ENCODE results near the gene CCDC54.
"Not testable (repeated sequence)": the region's sequence is repeated elsewhere in the genome, so short reads cannot be mapped to it uniquely, and the experiment has no call there.

The CCDC54 gene

DNA sequence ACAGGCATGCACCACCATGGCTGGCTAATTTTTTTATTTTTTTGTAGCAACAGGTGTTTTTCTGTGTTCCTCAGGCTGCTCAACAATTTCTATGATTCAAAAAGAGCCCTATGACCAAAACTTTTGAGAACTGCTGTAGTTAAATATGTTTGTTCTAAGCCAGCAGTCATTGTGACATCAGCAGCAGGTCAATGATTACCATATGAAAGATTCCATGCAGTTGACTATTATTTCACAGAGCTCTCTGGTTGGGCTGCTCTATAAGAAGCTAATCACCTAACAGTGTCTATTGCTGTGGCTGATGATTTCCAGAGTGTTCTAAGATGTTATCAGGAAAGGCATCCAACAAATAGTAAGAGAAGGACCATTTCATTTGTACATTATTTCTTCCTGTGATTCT lies at the start of gene CCDC54:
TSS of gene CCDC54 (plus strand) at position 289 of the 400 bp plus-strand sequence. CDS start 149 bp downstream, outside the sequence.
- no peak for DNase-seq

DNA sequence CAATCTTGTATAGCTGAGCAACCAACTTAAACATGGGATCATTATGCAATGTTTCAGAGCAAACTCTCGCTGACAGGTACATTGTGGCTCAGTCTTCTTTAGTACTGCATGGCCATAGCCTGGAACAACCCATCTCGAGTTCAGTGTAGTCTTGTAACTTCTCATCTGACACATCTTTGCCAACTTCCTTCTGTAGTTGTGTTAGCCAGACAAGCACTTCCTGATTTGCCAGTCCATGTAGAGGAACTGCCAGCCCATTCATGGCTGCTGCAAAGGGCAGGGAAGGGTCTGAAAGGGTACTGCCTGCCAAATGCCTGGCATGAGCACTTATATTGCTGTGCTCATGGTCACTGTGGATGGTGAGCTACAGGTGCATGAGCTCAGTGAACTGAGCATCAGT lies 49.2 kb upstream of the CCDC54 start:
- no peak for DNase-seq

DNA sequence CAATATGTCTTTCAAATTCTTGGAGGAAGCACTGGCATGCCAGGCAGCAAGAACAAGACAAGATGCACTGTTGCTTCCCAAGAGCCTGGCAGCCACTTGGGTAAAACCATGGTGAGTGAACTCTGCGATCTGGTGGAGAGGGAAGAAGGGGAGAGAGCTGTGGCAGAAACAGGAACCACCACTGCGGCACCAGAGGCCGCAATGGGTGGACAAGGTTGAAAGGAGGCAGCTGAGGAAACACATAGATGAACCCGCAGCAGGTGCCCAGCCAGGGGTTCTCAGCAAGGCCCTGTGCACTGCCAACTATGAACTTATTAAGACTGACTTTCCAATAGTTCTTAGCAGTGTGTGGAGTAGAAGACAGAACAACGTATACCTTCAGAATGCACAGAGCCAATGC lies 48.2 kb upstream of the CCDC54 start:
- no peak for DNase-seq

DNA sequence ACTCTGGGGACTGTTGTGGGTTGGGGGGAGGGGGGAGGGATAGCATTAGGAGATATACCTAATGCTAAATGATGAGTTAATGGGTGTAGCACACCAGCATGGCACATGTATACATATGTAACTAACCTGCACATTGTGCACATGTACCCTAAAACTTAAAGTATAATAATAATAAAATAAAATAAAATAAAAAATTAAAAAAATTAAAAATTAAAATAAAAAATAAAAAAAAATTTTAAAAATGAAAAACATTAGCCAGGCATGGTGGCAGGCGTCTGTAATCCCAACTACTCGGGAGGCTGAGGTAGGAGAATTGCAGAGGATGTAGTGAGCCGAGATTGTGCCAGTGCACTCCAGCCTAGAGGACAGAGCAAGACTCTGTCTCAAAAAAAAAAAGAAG lies 37.5 kb upstream of the CCDC54 start:
- DNase-seq, result not testable (repeated sequence)

DNA sequence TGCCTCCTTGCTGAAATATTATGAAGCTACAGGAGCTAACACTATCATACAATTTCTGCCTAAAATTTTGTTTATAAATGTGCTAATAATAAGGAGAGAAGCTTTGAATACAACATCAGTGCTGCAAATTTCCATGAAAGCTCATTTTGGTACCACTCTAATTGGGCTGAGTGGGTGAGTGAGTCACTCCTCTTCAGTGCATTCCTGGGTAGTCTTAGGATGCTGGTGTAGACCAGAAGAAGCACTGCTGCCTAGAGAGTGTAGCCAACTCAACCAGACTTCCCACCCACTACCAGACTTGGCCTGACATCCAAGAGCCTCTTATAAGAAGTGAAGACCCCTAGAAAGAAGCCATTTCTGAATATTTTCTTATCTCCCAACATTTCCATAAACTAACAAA lies 32.5 kb upstream of the CCDC54 start:
- no peak for DNase-seq

DNA sequence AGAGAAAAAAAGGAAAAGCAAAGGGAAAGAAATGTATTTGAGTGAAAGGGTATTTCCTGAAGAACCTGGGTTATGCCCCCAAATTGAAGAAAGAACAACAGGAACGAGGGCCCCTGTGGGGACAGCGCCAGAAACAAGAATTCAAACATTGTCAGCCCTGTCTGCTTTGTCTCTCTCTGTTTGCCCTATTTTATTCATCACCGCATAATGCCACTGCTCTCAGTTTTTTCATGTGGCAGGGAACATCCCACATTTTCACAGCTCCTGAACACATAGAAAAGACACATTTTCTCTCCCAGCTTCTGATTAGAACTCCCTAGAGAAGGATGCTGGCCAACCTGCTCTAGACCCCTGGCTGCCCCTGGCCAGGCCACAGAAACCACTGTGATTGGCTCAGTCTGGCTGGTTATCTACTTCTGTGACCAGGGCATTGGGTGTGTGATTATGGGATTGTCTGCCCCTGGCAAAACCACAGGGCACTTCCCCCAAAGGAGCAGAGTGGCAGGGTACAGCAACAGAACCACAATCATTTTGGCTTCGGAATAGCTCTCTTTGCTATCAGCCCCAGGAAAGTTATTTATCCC lies 31.3 kb upstream of the CCDC54 start:
- no peak for DNase-seq

DNA sequence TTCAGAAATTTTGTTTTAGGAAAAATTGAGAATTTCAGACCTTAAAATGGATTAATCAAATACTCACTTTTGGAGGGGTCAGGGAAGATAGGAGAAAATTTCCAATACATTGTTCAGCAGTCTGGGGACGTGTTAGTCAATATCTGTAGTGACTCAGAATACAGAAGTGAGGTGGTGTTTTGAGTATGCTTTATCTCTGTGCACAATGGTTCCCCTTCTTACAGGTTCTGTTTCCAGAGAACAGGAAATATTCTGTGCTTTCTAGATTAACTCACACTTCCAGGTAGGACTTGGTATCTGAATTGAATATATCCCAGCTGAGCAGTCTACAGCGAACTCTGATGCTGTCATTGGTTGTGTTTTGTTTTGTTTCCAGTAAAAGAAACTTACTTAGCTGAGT lies 30.7 kb upstream of the CCDC54 start:
- DNase-seq, result no peak

DNA sequence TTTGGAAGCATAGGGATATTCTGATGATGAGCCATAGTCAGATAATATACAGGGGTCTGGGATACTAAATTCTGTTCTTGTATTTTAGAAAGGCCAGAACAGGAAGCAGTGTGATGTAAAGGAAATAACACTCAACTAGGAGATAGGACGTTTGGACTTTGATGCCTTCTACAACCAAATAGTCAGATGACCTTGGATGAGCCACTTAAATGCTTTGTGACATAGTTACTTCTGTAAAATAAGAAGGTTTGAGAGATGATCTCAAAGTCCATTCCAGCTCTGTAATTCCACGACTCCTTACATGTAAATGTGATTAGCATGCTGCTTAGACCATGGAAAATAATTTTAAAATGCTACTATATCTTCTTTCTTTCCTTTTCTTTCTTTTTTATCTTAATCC lies 29.5 kb upstream of the CCDC54 start:
- DNase-seq, result no peak

DNA sequence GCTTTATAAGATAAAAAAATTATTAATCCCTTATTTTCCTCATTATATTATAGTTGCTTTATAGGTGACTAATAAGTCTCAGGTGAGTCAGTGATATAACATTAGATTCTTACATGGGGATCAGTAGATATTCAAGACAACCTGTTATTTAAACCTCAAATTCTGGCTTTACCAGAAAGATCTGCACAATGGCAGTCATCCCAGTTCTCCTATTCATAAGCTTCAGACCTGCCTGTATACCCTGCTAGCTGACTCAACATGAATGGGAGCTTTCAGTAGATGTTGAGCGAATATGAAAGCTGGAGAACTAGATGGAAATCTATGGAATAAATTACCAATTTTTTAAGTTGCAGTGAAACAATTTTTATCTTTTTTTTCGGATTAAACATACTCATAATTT lies 20.5 kb upstream of the CCDC54 start:
- DNase-seq, result no peak

DNA sequence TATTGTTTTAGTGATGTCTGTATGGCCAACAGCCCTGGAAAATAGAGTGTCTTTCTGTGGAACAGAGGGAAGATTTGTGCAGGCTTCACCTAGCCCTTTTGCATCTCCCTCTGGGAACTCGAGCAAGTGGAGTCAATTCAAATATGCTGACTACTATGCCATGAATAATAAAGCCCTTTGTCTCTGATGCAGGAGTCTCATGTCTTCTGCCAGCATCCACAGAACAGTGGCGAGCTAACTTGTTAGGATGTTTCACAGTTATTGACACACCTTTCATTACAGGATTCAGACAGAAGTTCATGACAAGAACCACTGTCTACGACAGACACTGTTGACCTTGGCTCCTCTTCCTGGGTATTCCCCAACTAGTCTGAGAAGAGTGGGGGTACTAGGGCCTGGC lies 15.6 kb upstream of the CCDC54 start:
- no peak for DNase-seq

DNA sequence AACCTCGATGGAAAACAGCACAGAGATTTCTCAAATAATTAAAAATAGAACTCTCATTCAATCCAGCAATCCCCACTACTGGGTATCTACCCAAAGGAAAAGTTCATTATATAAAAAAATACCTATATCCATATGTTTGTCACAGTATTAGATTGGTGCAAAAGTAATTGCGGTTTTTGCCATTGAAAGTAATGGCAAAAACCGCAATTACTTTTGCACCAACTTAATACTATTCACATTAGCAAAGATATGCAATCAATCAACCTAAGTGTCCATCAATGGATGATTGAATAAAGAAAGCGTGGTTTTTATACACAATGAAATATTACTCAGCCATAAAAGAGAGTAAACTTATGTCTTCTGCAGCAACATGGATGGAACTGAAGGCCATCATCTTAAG lies 12.2 kb upstream of the CCDC54 start:
- DNase-seq, result no peak

DNA sequence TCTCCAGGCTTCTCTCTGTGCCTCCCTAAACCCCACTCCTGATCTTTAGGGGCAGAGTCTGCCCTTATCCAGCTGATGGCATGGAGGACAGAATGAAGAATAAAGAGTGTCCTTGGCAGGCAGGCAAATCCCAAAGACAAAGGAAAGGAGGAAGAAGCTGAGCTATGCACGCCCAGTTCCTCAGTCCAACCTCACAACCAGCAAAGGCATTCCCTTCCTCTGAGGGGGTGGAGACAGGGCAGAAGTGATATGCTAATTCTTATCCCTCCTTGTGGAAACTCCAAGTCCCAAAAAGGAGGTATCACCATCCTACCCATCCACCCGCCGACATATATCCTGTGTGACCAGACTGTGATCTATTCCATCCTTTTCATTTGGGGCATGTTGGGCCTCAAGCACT lies 10.5 kb upstream of the CCDC54 start:
- no peak for DNase-seq

DNA sequence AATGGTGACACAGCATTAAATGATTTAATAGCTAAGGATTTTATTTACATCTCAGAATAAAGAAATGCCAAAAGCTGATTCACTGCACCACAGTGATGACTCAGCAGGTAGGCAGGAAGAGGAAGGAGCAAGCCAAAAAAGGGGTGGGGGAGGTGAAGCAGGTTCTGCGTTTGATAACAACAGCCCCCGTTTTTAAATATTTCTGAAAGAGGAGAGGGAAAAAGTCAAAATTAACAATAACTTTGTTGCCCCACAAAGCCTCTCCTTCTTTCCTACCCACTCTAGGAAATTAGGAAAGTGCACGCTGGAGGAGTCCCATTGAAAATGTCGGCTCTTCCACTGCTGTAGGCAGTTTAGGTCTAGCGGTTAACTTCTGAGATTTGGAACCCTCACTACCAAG lies 9.9 kb upstream of the CCDC54 start:
- DNase-seq, result no peak

DNA sequence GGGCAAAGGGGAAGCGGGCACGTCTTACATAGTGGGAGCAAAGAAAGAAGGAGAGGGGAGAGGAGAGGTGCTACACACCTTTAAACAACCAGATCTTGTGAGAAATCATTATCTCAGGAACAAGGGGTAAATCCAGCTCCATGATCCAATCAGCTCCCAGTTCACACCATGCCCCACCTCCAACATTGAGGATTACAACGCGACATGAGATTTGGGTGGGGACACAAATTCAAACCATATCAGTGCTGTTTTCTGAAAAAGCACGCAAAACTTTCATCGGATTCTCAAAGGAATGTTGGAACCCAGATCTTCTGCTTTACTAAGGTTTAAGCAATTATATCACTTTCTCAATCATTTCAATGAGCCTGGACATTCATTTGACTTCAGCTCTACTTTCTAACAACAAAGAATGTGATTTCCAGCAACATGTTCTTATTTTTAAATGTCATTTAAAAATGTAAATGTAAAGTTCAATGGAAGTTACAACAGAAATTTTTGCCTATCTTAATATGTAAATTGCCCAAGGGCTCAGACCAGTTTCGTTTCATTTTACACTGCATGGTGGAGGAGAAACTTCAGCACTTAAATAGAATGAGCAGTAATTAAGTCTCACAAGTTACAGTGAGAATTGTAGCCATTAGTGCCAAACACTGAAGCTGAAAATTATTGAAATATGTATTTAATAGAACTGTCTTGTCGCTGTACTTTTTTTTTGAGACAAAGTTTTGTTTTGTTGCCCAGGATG lies 8.4 kb upstream of the CCDC54 start:
- DNase-seq, result no peak

DNA sequence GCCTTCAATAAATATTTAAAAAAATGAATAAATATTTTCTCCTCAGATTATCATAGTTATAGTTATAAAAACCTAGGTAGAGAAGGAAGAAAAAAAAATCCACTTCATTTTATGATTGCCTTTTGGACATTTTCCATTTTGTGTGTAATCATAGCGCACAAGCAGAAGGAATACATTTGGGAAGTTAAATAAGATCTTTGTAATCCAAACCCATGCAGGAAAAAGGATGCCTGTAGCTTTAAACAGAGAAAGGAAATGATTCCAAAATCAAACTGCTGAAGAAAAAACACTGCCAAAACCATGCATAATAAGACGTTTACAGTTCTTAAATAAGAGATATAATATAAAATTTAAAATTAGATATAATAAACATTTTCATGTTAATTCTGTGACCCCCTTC lies 7.4 kb upstream of the CCDC54 start:
- DNase-seq, result no peak

DNA sequence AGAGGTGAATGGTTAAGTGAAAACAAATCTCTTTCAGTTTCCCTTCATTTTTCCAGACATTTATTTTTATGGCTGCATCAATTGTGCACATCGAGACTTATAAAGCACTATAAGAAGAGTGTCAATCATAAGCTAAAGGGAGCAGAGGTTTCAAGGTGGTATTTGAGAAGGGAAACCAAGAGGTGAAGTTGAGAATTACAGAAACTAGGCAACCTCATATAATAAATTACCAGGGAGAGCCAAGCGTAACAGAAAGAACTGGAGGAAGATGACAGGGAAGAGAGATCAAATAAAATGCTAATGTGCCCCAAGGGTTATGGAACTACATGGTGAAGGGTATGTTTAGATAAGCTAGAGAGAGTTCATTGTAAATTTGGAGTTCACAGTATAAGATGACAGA lies 6.3 kb upstream of the CCDC54 start:
- DNase-seq, result no peak

DNA sequence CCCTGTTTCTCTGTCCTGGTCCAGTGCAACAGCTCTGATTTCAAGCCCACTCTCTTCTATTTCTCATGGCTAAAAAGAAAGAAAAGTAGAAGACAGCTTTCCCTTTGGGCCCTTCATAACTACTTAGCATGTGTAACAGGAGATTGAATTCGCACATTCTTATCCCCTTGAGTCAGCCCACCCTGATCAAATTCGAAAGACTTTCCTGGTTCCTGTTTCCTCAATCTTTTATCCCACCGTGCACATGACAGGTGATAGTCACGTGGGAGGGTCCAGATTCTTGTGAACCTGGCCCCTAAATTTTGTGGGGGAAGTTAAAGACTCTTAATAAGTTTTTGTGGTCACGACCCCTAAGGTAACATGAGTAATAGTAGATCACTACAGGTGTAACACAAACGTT lies 4.7 kb upstream of the CCDC54 start:
- no peak for DNase-seq

DNA sequence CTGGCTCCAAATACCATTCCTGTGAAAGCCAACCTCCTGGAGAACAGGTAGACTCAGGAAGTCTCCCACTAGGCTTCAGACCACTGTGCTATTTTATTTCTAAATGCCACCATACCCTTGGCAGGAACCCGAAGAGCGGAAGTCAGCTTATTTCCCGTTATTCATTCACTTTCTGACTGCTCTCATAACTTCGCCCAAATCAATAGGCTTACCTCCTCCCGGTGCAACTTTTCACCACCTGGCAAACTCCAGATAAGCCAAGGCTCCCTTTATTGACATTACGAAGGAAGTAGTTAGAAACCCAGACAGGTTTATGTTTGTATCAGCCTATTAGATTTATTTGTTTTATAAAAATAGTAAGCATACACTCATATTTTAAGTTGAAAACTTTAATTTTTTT lies 3.3 kb upstream of the CCDC54 start:
- DNase-seq, result no peak

DNA sequence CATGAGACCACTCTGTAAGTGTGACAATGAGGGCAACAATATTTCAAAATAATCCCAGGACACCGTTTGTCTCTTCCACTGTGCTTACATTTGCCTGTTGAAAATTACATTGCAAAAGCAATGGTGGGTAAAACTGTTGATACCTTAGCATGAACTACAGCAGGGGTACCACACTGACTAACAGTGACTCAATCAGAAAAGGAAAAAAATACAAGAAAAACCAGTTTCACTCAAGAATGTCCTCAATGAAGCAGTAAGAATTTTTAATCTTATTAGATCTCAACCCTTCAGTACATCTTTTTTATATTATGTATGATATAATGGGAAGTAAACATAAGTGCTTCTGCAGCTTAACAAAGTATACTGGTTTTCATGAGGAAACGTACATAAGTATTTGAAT lies 1.6 kb upstream of the CCDC54 start:
- DNase-seq, result no peak

DNA sequence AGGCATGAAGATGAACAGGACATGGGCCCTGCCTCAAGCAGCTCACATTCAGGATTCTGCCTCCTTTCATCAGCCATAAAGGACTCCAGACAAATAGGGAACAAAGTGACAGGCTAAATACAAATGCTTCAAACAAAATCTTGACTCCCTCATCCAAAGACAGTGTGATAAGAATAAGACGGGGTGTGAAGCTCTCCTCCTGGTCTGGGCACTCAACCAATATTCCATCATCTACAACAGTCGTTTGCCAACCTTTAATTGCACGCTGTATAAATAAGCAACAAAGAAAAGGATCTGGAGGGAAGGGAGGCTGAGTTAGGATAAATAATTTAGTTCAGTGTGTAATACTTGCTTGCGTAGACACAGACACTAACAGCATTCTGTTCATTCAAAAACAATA lies 5.4 kb downstream of the CCDC54 start:
- no peak for DNase-seq

DNA sequence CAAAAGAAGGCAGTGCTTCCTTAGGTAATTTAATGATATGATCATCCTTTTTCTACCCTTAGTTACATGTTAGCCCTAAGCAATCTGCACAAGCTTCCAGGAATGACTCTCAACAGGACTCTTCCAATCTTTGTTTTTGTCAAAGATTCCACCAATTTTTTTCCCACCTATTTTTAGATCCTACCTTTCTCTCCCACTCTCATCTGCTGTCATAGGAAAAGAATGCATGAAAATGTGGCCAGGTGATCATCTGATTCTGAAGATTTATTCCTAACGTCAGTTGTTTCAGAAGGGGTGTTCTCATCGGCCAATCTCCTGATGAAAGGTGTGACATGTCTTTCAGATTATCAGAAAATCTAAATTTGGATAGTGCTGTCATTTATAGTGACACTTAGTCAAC lies 7.2 kb downstream of the CCDC54 start:
- no peak for DNase-seq

DNA sequence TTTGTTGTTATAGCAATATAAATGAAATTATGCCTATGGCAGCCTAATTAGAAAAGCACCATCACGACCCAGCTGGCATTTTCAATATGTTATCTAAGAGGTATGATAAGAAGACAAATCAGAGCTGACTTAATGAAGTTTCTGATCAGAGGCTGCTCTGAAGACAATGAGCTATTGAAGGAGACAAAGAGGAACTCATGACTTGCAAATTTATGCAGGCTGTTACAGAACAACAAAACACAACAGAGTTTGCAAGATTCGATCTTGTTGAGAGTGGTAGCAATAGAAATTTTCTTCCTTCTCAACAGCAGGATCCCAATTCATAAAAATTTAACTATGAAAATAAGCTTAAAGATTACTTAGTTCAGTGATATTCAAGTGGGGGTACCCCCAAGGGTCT lies 7.7 kb downstream of the CCDC54 start:
- DNase-seq, result no peak

DNA sequence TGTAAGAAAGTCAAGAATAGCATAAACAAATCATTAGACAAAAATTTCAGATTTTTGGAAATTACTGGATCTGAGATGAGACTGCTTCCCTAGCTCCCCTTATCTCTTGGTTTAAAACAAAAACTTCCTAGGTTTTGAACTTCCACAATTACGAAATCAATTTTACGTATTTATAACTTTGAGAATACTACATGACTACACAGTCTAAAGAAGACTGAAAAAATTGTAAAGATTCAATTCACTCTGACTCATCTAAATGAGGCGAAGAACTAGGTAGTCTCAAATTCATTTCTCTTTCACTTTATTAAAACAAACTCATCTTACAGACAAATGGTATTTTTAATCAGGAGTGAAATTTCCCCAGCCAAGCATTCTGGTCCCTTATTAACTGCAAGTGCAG lies 10.3 kb downstream of the CCDC54 start:
- DNase-seq, result no peak

DNA sequence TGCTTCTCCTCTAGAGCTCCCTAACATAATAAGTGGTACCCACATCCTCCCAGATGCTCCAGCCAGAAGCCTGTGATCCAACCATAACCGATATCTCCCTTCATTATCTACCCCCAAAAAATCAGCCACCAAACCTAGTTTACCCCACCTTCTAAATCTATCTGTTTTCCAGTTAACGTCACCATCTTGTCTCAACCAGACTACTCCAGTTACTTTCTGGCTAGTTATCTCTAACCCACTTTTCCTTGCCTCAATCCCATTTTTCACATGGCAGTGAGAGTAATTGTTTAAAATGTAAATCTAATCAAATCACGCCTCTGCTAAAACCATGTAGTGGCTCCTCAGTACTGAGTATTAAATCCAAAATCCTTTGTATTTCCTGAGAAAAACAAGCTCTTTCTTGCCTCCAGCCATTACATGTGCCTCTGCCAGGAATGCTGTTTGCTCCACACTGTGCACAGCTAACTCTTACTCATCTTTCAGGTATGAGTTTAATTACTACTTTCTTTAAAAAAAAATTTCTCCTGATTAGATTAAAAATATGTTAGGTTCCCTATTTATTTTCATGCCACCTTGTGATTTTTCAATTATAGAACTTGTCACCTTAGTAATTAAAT lies 15.4 kb downstream of the CCDC54 start:
- DNase-seq, result no peak

DNA sequence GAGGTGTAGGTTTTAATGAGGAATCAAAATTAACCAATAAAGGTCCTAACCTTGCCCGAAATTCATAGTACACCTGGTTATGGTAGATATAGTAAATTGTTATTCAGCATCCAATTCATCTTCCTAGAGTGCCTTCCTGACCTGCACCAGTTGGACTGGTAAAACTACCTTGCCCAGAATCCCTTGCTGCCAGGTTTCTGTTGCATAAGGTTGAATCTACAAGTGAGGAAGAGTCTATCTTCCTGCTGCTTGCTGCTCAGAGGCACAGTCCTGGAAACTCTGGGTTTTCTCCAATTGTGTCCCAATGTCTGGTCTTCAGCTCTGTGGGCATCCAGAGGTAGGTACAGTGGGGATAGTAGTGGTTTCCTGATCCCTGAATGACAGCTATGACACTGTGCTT lies 17.3 kb downstream of the CCDC54 start:
- no peak for DNase-seq

All from stimulated activated CD4-positive, alpha-beta T cell treated with anti-CD3 and anti-CD28 coated beads, Interleukin-1b, Interleukin-23, amount 100 ng/mL, for 48 hours (primary cell).